AG04449 (cell line): Measurements from ENCODE around the gene TOLLIP.

ENCODE experiments used
- CTCF ChIA-PET: fragments of 350-600 bp; formaldehyde crosslinking; extraction: SDS; loops from one replicate; lab custom pipeline; 2021; ENCODE audit warnings: antibody characterized with exemption; lab: Yijun Ruan, JAX
- POLR2A ChIA-PET: fragments of 400-600, 350-600 bp; formaldehyde crosslinking; extraction: SDS; loops from one replicate; lab custom pipeline; 2020; ENCODE audit warnings: antibody characterized with exemption, inconsistent platforms; lab: Yijun Ruan, JAX
- DNase-seq: peaks from one replicate; pipeline ENCODE4 v3.0.0-alpha.2; 2010; ENCODE audit warnings: low read depth, low spot score
- H3K4me3 ChIP-seq: 2 replicates; pipeline ENCODE4 v1.5.1; 2011; ENCODE audit warnings: low read depth, mild to moderate bottlenecking, control low read depth, low read length
- CTCF ChIP-seq: IDR thresholded peaks from one replicate; pipeline ENCODE4 v1.5.1; 2011; ENCODE audit warnings: mild to moderate bottlenecking, moderate library complexity, low read length, control low read depth, inconsistent platforms; ENCODE audit not compliant: insufficient read depth; ENCODE audit errors: missing control alignments

Gene TOLLIP

GRCh38 chr11:1281326-1281973 lies 28.0 kb downstream of the TOLLIP start:
- no peak for DNase-seq
- ChIA-PET POLR2A (no interaction called here), CTCF (no interaction called here)
- no peak overlapping the region for H3K4me3 ChIP-seq
- no peak for TF ChIP-seq CTCF

- POLR2A ChIA-PET = no interaction called here
- TF ChIP-seq CTCF = no peak
- no peak overlapping the region for H3K4me3 ChIP-seq
- CTCF ChIA-PET = no interaction called here
- DNase-seq = no peak
Measured at GRCh38 chr11:1280116-1281035, 29.1 kb downstream of the TOLLIP start.

GRCh38 chr11:1279674-1280055 lies 29.8 kb downstream of the TOLLIP start:
- no peak overlapping the region for H3K4me3 ChIP-seq
- DNase-seq = no peak
- ChIA-PET POLR2A (no interaction called here), CTCF (no interaction called here)
- TF ChIP-seq CTCF = no peak

DNA sequence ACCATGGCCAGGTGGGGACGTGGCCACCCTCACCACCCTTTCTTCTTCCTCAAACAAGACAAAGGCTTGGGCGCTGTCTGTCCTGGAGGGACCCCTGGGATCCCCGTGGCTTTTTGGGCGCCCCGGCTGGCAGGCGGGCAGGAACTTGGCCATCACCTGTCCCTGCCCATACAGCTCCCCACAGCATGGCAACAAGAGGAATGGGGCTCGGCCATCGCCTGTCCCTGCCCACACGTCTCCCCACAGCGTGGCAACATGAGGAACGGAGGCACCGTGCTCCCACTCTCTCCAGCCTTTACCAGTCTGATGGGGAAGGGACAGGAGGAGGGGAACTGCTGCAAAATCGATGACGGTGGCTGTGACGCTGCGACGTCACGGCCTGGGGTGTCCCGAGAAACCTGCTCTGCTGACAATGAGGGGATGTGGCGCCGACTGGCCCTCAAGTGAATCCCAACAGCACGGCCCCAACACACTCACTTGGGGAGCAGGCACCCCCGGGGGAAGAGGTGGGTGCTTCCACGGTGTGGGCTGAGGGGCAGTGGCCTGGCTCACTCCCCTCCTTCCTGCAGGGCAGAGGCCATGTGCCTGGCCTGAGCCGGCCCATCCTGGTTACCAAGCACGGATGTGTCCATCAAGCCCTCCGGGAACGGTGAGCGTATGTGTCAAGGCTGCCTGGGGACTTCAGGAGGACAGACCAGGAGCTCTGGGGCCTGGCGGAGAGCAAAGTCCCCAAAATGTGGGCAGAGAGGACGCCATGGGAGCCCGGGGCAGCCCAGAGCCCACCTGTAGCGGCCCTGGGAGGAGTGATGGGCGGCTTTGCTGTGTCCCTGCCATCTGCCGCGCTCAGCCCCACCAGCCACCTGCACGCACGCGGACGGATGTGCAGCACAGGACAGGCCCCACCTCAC lies 30.4 kb downstream of the TOLLIP start:
- no peak overlapping the region for H3K4me3 ChIP-seq
- CTCF ChIA-PET = interaction anchor here (1.2 kb wide), 1 partner anchor 10 kb away, joined by 3 read pairs; no protein-coding TSS in a partner anchor
- POLR2A ChIA-PET = no interaction called here
- no peak for TF ChIP-seq CTCF
- DNase-seq = no peak

DNA sequence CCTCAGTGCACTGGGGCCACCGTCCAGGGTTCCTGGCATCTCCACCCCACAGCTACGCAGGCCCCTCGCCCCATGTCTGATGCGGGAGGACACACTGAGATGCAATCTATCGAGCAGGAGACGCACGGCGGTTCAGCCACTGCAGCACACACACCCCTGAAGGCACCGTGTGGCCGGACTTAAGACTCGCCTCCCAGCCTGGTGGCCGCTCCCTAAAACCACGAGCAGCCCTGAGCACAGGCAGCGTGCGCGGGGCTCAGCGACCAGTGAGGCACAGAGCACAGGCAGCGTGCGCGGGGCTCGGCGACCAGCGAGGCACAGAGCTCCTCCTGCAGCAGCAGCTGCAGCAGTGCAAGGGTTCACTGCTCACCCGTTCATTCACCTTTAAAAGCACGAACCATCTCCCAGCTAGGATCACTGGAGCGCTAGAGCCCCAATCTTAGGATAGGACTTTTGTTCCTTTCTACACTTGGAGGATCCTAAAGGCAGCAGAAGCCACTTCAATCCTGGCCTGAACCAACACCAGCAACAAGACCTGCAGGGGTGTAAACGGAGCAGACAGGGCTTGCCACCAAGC lies 31.4 kb downstream of the TOLLIP start:
- POLR2A ChIA-PET = no interaction called here
- no peak overlapping the region for H3K4me3 ChIP-seq
- CTCF ChIA-PET = interaction anchor here (1.2 kb wide), 1 partner anchor 9 kb away, joined by 3 read pairs; no protein-coding TSS in a partner anchor
- no peak for TF ChIP-seq CTCF
- DNase-seq = no peak
